NCI-H1930 (cell line): Measurements from ENCODE around the gene LY86.

Experiments used
- DNase-seq, 2 experiments: peaks; one replicate each; lab custom pipeline; 2025; lab: John Stamatoyannopoulos, UW

Gene LY86

DNA sequence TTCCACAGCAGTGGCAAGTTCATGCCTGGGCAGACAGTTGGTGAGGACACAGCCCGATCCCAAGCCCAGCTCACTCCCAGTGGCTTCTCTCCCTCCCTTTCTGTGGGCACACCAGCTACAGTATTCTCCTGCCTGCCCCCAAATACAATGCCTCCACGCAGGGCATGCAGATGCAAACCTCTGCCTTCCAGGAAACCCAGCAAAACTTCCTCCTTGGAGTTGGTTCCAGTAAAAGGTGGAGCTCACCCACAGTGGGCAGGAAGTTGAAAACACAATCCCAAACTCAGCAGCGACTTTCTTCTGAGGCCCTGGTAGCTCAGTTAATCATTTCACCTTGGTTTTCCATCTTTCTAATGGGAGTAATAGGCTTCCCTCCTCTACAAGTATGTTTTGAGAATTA is 93.7 kb downstream of the LY86 start:
- DNase-seq: no peak

- DNase-seq: no peak
Observed at GRCh38 chr6:6683969-6684833, 95.7 kb downstream of the LY86 start.

DNA sequence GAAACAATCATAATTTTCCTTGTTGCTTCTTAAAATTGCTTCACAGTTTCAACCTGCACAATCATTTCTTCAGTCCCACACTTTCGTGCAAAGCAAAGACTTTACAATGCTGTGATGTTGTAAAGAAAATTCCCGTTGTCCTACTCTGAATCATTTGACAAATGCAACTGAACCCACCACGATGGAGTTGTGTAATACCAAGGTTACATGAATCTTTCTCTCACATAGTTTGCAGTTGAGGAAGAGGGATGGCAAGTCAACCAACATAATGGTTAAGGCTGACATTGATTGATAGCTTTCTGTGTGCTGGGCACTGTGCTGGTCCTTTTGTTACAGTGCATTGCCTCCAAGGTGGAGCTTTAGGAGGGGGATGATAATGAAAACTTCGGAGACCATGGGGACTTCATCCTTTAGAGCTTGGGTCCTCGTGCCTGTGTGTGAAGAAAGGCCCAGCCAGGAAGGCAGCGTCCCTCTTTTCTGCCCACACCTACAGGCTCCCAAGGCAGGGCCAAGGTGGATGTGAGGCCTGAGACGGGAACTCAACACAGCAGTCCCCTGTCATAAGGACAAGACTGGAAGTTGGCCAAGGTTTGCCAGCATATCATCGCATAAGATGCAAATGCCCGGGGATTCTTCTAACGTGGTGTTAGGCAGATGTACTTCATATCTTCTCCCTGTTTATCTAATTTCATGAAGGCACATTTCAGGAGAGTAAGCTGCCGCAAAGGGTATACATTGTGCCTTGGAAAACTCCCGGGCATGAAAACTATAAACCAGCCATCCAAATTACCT is 96.9 kb downstream of the LY86 start:
- DNase-seq: no peak

GRCh38 chr6:6686176-6686575 is 97.7 kb downstream of the LY86 start:
- no peak for DNase-seq

- peak; percentile 94 to 96 for DNase-seq
Observed at GRCh38 chr6:6686748-6687601, 98.5 kb downstream of the LY86 start.

DNA sequence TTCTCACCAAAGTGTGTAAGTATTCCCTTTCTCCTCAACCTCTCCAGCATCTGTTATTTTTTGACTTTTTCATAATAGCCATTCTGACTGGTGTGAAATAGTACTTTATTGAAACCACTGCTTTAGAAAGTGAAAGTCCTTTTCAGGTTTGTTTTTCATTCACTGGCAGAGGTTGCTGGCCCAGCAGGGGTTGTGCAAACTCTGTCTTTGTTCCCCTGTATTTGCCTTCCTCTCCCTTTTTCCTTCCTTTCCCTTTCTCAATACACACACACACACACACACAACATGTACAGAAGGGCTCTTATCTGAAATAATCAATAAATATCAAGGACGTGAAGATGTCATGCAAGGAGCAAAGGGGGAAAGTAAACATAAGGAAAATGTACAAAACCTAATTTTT is 99.8 kb downstream of the LY86 start:
- peak in 1 of 2 experiments; percentile 27 for DNase-seq

- no peak for DNase-seq
Observed at GRCh38 chr6:6688951-6689350, 100.4 kb downstream of the LY86 start.

GRCh38 chr6:6689400-6690143 is 101.1 kb downstream of the LY86 start:
- no peak for DNase-seq

DNA sequence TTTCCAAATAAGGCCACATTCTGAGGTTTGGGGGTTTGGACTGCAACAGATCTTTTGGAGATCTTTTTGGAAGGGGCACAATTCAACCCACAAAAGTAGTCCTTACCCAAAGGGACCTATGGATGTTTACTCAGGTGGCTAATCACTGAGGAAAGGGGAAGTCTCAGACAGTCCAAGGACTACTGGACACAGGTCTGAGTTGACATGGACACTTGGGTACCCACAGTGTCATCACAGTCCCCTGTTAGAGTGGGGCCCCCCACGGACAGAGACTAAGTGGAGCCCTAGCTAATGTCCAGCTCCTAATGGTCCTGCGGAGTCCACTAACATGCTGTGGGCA is 101.6 kb downstream of the LY86 start:
- no peak for DNase-seq

GRCh38 chr6:6694368-6694780 is 105.9 kb downstream of the LY86 start:
- no peak for DNase-seq

- no peak for DNase-seq
Observed at GRCh38 chr6:6694825-6695624, 106.5 kb downstream of the LY86 start.

DNA sequence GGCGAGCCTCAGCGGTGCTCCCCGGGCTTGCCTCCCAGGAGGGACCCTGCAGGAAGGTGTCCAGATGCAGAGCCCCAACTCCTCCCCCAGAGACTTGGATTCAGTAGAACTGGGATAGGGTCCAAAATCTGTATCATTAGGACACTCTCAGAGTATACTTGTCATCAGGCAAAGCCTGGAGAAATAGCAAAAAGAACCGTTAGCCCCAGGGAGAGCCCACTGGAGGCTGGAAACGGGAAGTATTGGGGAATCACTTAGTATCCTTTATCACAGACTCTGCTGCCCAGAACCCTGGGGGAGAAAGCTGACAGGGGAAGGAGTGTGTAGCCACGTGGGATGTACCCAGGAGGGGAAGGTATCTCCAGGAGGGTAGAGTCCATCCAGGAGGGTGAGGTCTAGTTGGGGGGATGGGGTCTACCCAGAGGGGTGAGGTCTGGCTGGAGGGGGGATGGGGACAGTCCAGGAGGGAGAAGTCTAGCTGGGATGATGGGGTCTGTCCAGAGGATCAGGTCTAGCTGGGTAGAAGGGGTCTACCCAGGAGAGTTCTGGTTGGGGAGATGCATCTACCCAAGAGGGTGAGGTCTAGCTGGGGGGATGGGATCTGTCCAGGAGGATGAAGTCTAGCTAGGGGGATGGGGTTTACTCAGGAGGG is 107.2 kb downstream of the LY86 start:
- DNase-seq: no peak

GRCh38 chr6:6696867-6697531 is 108.5 kb downstream of the LY86 start:
- DNase-seq: peak; percentile 8 to 21

DNA sequence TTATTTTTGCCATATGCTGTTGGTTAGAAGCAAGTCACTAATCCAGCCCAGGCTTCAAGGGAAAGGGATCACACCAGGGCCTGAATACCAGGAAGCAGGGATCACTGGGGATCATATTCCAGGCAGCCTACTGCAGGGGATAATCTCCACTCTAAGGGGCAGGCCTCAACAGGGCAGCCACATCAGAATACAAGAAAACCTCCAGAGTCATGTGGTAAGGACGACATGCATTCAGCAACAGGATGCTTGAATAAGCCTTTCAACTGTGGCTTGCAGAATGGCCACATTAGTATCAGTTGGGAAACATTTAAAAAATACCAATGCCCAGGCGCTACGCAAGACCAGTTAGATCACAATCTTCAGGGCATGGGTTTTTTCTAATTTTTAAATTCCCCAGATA is 109.1 kb downstream of the LY86 start:
- DNase-seq: no peak

DNA sequence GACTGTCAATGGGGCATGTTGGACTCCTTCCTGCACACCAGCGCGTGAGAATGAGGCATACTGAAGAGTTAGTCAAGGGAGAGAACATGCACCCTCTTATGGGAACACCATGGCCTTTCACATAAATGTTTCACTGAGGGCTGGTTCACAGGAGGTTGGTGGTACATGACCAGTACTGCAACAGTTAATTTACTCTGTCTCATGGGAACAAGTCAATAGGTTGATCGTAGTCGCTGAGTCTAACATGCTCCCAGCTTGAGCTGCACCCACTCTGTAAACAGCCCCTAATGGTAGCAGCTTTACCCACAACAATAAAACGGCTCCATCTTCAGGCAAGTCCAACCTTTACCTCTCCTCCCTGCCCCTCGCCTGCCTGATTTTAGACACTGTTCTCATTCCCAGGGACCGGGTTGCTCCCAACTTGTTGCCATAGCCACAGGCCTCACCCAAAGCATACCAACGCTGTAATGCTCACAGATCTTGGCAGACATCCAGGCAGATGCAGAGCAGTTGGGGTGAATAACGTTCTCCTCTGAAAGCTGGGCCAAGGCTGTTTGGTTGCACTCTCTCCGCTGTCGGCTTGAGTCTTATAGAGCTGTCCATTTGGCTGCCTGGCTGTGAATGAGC is 111.3 kb downstream of the LY86 start:
- DNase-seq: no peak

DNA sequence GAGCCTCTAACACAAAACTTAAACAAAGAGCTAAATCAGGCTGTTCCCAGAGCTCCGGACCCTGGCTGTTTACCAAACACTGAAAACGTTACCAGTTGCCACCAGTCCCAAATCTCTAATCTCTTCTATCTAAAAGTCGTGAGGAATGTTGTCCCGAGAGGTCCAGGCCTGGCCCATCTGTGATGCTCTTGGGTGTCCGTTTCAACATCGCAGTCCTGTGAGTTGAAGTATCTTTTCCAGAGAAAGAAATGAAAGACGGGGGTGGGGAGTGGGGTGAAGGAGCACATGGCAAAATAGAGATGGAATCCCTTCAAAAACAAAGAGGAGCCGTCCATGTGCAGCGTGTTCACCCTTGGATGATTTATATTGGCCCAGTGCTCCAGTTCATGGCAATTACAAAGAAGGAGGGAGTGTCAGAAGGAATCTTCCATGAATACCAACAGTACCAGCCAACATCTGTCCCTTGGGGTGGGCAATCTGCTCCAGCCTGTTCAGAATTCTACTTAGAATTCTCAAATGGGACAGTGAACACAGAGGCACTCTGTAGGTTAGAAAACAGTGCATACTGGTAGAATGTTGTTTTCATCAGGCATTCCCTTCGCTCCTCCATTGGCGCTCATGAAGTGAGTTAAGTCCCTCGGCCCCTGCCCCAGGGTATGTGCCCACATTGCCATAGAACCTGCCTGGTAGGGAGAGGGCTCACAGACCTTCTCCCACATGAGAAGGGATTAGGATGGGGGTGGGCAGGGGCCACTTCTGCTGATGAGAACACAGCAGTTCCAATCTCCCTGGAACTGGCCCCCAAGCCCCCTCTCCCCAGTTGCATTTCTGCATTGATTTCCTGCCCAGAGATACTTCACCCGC is 112.1 kb downstream of the LY86 start:
- no peak for DNase-seq

DNA sequence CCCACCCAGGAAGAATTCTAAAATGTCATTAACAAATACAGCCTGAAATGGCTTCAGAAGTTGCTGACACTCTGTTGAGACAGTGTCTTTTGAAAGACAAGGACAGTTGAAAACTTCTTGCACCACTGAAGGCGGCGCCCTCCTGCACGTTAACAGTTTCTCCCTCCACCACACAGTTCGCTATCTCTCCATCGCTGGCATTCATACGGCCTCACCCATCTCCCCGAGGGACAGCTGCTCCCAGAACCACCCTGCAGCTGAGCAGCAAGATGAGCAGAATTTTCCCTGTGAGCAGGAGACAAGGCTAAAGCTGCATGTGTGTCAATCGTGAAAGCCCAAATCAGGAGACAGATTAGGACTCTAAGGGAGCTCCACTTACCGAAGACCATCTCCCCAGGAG is 113.3 kb downstream of the LY86 start:
- DNase-seq: no peak

GRCh38 chr6:6703699-6704098 is 115.2 kb downstream of the LY86 start:
- DNase-seq: no peak
